Hematopoietic multipotent progenitor cell treated with erythropoietin and hydrocortisone succinate and interleukin-3 and kit ligand, for 6 days (in vitro differentiated cells): Measurements from ENCODE around the gene TM7SF3.

Experiments
- DNase-seq: peaks from one replicate; pipeline ENCODE4 v3.0.0-alpha.2; 2015

The TM7SF3 gene

DNA sequence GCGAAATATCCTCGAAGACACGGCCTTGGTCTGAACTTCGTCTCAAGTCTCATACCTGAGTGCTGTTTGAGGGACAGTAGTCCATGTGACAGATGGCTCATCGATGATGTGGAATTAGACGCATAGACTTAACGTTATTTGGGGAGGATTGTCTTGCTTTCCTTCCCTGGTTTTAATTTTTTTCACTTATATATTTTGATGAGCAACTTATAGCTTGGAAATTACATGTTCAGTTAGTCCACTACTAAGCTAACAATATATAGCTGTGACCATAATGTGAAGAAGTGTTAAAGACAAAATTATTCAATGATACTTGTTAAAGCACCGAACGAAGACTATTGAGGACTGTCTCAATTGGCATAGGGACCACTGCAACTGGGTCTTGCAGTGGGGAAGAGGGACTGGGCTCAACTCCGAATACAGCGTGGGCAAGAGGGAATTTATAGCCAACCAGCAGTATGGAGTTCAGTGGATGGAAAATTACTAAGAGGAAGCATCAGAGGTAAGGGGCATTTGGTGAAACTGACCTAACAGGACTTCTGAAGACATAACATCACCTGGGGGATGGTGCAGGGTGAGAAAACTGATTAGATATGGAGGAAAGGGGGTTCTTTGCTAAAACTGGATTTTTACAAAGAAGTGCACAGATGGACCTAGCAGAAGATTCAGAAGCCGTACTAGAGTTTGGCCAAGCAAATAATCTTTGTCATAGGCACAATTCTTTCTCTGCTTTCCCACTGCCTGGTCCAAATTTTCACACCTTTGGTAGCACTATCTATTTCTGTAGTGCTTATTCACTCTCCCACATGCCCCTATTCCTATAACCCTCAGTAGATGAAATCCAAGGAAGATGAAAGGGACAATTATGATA, 910 bp upstream of the TM7SF3 start:
- DNase-seq: peak; percentile 39

- peak; percentile 62 for DNase-seq
These were observed 536 bp downstream of the TM7SF3 start for GRCh38 chr12:27013611-27014084.

- peak; percentile 38 for DNase-seq
These were observed 1.3 kb downstream of the TM7SF3 start for GRCh38 chr12:27012982-27013255.

DNA sequence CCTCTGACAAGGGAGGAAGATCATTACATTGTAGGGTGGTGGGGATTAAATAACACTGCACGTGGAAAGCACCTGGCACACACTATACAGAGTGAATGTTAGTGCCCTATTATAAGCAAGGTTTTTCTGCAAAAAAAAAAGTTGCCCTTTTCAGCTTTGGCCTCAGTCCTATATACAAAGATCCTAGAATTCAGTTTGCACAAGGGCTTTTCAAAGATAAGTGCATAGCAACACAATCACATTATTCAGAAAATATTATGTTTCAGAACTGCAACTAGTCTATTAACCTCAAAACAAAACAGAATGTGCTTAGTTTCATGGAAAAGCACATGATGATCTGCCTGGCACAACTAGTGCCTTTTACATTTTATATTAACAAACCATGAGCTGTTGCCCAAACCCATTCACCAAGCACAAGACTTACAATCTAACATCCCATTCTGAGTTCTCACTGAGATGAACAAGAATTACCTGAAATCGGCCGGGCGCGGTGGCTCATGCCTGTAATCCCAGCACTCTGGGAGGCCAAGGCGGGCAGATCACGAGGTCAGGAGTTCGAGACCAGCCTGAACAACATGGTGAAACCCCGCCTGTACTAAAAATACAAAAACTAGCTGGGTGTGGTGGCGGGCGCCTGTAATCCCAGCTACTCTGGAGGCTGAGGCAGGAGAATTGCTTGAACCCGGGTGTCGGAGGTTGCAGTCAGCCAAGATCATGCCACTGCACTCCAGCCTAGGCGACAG, 1.8 kb downstream of the TM7SF3 start:
- no peak for DNase-seq

- peak; percentile 61 for DNase-seq
These were observed 4.3 kb downstream of the TM7SF3 start for GRCh38 chr12:27009881-27010301.

DNA sequence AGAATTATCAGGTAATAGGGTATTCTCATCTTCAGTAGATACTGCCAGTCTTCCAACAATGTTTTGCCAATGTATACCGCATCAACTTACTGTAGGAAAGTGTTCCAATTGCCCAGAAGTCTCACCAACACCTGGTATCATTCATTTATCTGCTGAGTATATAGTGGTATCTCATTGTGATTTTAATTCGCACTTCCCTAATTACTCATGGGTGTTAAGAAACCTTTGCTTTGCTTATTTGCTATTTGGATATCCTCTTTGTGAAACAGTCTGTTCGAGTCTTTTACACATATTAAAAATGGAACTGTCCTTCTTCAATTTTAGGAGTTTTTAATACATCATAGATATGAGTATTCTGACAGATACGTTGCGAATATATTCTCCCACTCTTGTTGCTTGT, 6.1 kb downstream of the TM7SF3 start:
- no peak for DNase-seq

- no peak for DNase-seq
These were observed 7.3 kb downstream of the TM7SF3 start for GRCh38 chr12:27006797-27007467.

- no peak for DNase-seq
These were observed 8.7 kb downstream of the TM7SF3 start for GRCh38 chr12:27005495-27005894.

DNA sequence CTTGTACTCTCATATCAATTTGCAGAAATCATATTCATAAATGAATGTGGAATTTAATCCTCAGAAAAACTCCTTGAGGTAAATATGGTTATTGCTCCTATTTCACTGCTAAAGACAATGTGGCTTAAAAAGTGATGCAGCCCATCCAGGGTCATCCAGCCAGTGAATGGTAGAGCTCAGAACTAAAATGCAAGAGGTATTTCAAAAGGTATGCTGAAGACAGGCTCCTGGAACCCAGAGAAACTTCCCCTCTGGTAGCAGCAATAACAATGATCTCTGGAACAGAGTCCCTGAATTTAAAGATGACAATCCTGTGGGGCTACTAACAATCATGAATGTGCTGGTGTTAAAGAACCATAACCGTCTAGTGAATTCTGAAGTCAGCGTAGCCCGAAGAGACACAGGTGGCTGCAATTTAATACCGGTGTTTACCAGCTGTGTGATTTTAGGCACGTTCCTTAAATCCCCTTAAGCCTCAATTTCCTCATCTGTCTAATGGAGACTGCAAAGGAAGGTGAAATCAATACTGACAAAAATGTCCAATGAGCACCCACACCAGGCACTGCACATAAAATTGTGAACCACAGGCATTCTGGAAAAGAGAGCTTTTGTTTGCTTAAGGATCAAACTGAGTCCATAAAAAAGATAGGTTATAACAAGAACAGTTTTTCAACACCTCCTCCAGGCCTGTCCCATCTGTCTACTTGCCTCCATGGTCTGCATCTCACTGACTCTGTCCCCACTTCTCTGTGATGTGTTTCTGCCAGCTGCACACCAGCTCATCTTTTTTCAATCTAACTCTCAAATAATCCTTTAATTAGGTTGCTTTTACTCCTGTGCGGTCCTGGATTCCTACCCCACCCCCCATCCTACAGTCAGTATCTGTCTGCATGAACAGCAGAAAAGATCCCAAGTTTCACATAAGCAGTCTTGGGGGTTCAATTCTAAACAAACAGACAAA, 10.5 kb downstream of the TM7SF3 start:
- DNase-seq: no peak

GRCh38 chr12:27002141-27002540, 12.0 kb downstream of the TM7SF3 start:
- DNase-seq: no peak

- DNase-seq: no peak
These were observed 12.5 kb downstream of the TM7SF3 start for GRCh38 chr12:27001663-27002062.

DNA sequence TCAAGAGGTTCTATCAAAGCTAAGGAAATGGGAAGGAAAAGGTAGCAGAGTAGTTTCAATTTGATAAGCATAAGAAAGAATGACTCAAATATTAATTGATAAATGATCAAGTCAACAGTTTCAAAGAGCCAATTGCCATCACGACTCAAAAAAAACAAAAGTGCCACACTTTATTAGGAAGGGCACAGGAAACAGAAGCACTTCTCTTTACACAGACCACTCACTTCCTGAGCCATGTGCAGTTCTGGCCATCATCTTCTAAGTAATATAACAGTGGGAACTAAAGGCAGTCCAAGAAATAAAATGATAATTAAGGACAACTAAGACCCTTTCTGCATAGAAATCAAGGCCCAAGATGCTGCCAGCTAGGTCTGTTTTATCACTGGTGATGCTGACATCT, 13.2 kb downstream of the TM7SF3 start:
- DNase-seq: no peak

- DNase-seq: no peak
These were observed 17.2 kb downstream of the TM7SF3 start for GRCh38 chr12:26997003-26997402.

DNA sequence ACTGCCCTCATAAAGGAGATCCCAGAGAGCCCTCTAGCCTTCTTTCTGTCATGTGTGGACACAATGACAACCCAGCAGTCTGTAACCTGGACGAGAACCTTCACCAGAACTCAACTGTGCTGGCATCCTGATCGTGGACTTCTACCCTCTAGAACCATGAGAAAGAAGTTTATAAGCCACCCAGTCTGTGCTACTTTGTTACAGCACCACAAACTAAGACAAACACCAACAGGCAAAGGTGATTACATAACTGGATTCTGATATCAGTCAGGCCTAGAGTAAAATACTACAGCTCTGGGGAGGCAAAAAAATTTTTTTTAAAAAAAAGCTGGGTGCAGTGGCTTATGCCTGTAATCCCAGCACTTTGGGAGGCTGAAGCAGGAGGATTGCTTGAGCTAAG, 18.5 kb downstream of the TM7SF3 start:
- no peak for DNase-seq

DNA sequence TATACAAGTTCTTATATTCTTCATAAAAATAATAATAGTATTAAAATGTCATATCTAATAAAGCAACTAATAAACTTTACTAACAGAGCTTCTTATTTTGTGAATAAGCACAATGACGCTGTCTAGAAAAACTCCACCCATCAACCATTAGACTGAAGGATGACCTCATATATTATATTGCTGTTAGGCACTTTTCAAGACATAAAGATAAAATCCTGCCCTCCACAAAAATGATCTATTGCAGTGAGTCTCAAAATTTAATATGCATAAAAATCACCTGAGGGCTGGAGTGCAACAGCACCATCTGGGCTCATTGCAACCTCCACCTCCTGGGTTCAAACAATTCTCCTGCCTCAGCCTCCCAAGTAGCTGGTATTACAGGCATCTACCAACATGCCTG, 20.1 kb downstream of the TM7SF3 start:
- no peak for DNase-seq

DNA sequence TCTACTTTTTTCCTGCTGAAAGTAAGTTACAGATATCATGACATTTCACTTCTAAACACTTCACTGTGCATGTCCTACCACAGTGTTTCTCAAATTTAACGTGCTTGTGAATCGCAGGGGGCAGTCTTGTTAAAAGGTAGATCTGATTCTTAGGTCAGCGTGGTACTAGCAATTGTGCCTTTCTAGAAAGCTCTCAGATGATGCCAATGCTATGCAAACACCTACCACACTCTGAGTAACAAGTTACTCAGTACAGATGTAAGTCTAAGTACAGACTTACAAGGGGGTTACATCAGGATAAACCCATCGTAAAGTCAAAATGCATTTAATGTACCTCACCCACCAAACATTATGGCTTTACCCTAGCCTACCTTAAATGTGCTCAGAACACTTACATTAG, 22.4 kb downstream of the TM7SF3 start:
- no peak for DNase-seq

DNA sequence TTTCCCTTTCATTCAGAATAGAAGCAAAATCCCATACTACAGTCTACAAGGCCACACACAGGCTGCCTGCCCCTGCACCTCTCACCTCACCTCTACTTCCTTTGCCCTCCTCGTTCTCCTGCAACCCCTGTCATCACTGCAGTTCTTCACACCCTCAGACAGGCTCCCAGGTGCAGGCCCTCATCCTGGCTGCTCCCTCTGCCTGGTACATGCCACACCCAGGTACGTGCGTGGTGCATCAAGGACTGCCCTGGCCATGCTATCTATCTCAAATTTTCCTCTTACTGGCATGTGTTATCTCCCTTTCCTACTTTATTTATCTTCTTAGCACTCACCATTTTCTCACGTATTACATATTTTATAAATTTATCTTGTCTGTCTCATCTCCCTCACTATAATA, 24.3 kb downstream of the TM7SF3 start:
- no peak for DNase-seq

DNA sequence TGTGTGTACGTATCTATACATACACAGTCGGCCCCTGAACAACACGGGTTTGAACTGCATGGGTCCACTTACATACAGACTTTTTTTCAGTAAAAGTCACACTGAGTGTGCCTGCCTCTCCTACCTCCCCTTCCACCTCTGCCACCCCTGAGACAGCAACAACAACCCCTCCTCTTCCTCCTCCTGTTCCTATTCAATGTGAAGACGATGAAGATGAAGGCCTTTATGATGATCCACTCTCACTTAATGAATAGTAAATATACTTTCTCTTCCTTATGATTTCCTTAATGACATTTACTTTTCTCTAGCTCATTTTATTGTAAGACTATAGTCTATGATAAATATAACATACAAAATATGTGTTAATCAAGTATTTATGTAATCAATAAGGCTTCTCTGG, 25.5 kb downstream of the TM7SF3 start:
- DNase-seq: no peak

DNA sequence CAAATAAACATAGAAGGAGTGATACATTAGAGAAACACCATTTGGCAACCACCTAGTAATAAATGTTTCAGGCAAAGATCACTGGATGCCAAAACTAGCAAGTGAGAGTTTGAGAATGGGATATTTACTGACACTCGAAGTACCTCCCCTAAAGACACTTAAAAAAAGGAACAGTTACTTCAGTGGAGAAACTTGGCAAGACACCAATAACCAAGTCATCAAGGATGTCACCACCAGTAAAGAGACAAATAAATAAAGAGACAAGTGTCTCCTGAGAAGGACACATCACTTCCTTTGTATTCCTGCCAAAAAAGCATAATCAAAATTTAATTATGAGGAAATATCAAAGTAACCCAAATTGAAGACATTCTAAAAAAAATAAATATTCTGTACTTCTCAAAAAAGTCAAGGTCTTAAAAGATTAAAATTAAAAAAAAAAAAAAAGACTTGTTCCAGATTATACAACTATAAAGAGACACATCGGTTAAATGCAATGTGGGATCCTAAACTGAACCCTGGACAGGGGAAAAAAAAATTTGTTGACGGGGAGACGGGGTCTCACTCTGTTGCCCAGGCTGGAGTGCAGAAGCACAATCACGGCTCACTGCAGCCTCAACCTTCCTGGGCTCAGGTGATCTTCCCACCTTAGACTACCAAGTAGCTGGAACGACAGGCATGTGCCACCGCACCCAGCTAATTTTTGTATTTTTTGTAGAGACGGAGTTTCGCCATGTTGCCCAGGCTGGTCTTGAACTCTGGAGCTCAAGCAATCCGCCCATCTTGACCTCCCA, 26.4 kb downstream of the TM7SF3 start:
- DNase-seq: peak; percentile 78

- no peak for DNase-seq
These were observed 31.3 kb downstream of the TM7SF3 start for GRCh38 chr12:26982866-26983265.

DNA sequence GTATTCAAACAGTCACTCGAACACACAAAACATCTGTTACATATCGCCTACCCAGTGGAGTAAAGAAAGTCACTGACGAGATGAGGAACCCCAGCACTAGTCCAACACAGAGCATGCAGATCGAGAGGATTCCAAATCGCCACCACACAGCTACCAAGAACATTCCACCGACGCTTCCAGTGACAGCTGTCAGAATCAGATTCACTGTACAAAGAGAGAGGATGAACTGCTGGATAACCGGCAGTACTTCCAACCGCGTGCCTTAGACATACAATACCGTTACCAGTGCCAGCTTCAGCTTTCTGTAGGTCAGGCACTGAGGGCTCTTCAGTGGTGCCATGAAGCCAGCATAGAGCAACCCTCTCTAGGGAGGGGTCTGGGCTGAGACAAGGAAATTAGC, 34.5 kb downstream of the TM7SF3 start:
- no peak for DNase-seq

- DNase-seq: no peak
These were observed 35.4 kb downstream of the TM7SF3 start for GRCh38 chr12:26978801-26979200.
